Astrocyte (in vitro differentiated cells and primary cell): ENCODE data around the gene SLC18A2.

ENCODE experiments used
- EZH2 ChIP-seq: IDR thresholded peaks from 2 replicates; pipeline ENCODE4 v1.6.1; 2012; ENCODE audit warnings: mild to moderate bottlenecking, low read length, inconsistent platforms; ENCODE audit not compliant: insufficient read depth
- TF ChIP-seq, protein P1 (sequence below): IDR thresholded peaks from 2 replicates; pipeline ENCODE4 v1.5.1; 2011; ENCODE audit warnings: low read depth, mild to moderate bottlenecking, inconsistent platforms, low read length, moderate library complexity; ENCODE audit not compliant: insufficient read depth

DNA sequence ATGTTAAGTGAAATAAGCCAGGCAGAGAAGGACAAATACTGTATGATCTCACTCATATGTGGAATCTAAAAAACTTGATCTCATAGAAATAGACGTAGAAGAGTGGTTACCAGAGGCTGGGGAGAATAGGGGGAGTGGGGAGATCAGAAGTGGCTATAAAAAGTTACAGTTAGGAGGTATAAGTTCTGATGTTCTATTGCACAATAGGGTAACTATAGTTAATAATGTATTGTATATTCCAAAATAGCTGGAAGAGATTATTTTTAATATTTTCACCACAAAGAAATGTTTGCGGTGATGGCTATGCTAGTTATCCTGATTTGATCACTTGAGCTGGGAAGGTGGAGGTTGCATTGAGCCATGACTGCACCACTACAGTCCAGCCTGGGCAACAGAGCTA lies 53.8 kb downstream of the SLC18A2 start:
- TF ChIP-seq, protein P1, sequence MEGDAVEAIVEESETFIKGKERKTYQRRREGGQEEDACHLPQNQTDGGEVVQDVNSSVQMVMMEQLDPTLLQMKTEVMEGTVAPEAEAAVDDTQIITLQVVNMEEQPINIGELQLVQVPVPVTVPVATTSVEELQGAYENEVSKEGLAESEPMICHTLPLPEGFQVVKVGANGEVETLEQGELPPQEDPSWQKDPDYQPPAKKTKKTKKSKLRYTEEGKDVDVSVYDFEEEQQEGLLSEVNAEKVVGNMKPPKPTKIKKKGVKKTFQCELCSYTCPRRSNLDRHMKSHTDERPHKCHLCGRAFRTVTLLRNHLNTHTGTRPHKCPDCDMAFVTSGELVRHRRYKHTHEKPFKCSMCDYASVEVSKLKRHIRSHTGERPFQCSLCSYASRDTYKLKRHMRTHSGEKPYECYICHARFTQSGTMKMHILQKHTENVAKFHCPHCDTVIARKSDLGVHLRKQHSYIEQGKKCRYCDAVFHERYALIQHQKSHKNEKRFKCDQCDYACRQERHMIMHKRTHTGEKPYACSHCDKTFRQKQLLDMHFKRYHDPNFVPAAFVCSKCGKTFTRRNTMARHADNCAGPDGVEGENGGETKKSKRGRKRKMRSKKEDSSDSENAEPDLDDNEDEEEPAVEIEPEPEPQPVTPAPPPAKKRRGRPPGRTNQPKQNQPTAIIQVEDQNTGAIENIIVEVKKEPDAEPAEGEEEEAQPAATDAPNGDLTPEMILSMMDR: no peak
- no peak for TF ChIP-seq EZH2
